ENCODE results near the gene ANP32B.
A peak's percentile ranks its signal among the peaks of the same experiment; 100 is the strongest.

The ANP32B gene

DNA sequence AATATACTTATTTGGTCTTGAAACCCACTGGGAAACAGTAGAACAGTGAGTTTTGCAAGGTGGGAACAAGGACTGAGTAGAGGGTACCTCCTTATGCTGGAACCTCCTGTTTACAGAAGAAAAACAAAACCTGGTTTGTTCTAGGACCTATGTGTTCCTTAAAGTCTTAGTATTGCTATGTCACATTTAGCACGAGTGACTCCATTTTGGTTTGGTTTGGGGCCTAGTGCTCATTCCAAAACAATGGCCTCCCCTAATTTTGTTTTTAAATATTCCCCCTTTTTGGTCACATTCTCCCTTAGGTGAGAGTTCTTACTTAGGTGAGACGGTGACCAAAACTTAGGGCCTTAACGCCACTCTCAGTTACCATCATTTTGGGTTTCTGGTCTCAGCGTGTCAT, 67.2 kb downstream of the ANP32B start:
- H3K4me3 ChIP-seq (ENCODE audit: low read depth, low read length), result no peak overlapping the region
- DNase-seq (ENCODE audit: low read depth), result no peak
- TF ChIP-seq, protein P1, sequence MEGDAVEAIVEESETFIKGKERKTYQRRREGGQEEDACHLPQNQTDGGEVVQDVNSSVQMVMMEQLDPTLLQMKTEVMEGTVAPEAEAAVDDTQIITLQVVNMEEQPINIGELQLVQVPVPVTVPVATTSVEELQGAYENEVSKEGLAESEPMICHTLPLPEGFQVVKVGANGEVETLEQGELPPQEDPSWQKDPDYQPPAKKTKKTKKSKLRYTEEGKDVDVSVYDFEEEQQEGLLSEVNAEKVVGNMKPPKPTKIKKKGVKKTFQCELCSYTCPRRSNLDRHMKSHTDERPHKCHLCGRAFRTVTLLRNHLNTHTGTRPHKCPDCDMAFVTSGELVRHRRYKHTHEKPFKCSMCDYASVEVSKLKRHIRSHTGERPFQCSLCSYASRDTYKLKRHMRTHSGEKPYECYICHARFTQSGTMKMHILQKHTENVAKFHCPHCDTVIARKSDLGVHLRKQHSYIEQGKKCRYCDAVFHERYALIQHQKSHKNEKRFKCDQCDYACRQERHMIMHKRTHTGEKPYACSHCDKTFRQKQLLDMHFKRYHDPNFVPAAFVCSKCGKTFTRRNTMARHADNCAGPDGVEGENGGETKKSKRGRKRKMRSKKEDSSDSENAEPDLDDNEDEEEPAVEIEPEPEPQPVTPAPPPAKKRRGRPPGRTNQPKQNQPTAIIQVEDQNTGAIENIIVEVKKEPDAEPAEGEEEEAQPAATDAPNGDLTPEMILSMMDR (IDR thresholded peaks at IDR 0.05; ENCODE audit: insufficient read depth, low read depth, low read length, missing control alignments), result no peak

GRCh38 chr9:98054376-98054951, 71.3 kb downstream of the ANP32B start:
- DNase-seq (ENCODE audit: low read depth), result peak; percentile 30
- H3K4me3 ChIP-seq (ENCODE audit: low read depth, low read length), result no peak overlapping the region
- TF ChIP-seq, protein P1 (IDR thresholded peaks at IDR 0.05; ENCODE audit: insufficient read depth, low read depth, low read length, missing control alignments), result no peak

DNA sequence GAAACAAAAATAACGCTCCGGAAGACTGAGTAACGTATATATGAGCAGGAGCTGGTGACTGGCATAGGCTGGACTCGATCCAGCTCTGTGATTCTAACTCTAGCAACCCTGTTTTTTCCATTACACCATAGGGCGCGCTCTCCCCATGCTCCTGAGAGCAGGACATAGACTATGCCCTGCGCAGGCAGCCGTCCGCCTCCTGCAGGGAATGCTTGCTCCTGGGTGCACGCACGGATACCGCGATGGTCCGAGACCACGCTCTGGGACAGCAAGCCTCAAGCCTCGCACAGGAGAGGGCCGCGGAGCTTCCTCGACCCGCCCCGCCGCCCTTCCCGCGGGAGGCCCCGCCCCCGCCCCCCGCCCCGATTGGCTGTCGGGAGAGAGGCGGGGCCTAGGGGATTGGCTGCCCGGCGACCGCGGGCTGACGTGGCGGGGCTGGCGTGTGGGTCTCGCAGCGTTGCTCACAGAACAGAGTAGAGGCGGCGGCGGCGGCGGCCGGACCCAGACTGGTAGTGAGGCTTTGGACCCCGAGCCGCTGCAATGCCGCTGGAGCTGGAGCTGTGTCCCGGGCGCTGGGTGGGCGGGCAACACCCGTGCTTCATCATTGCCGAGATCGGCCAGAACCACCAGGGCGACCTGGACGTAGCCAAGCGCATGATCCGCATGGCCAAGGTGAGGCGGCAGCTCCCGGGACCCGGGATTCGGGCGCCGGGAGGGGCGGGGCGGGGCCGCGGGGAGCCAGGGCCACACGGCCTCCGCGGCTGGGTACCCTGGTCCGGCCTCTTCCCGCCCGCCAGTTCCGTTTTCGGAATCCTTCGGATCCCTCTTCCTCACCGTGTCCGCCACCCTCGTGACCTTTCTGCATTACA, 73.4 kb downstream of the ANP32B start, which contains the start of gene NANS:
Gene NANS, plus strand, starts transcription at position 464 of the 869 bp plus-strand sequence. Its CDS starts 77 bp downstream, at position 541.
- TF ChIP-seq, protein P1 (IDR thresholded peaks at IDR 0.05; ENCODE audit: insufficient read depth, low read depth, low read length, missing control alignments), result no peak
- H3K4me3 ChIP-seq (ENCODE audit: low read depth, low read length), result peak within 1 kb of the TSS; percentile 79
- peak; percentile 96 for DNase-seq (ENCODE audit: low read depth)

DNA sequence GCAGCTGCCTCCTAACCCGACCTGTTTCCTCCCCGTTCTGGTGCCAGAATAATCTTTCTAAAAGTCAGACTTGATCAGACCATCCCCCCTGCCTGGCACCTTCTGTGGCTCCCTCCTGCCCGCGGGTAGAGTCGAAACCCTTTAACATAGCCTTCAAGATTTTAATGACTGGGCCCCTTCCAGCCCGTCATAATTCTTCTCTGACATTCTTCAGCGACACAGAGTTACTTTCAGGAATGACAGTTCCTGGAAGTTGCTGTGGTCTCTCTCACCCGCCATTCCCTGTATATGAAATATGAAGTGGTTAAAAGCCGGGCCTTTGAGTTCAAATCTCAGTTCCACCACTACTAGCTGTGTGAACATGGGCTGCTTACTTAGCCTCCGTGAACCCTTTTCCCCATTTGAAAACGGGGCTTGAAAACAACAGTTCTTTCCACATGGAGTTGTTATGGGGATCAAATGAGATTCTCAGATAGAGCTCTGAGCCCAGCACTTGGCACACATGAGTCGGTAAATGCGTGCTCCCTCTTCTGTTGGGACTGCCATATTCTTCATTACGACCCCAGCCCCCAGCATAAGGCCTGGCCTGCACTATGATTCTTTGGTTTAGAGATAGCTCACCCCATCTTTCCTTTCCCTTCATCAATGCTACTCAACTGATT, 74.1 kb downstream of the ANP32B start:
- TF ChIP-seq, protein P1 (IDR thresholded peaks at IDR 0.05; ENCODE audit: insufficient read depth, low read depth, low read length, missing control alignments), result no peak
- H3K4me3 ChIP-seq (ENCODE audit: low read depth, low read length), result peak overlapping the region; percentile 79
- no peak for DNase-seq (ENCODE audit: low read depth)

GRCh38 chr9:98062161-98062560, 79.0 kb downstream of the ANP32B start:
- DNase-seq (ENCODE audit: low read depth), result no peak
- TF ChIP-seq, protein P1 (IDR thresholded peaks at IDR 0.05; ENCODE audit: insufficient read depth, low read depth, low read length, missing control alignments), result no peak
- no peak overlapping the region for H3K4me3 ChIP-seq (ENCODE audit: low read depth, low read length)

- H3K4me3 ChIP-seq (ENCODE audit: low read depth, low read length), result no peak overlapping the region
- TF ChIP-seq, protein P1 (IDR thresholded peaks at IDR 0.05; ENCODE audit: insufficient read depth, low read depth, low read length, missing control alignments), result no peak
- no peak for DNase-seq (ENCODE audit: low read depth)
Observed at GRCh38 chr9:98064623-98065392, 81.7 kb downstream of the ANP32B start.

Measured in GM12865 (cell line).